ENCODE measurements around the gene AREG. TPM values are rescaled to one million over a fixed set of nuclear protein-coding genes. Genes with fewer than 3 reads are reported as not detected.

AREG gene
- total and polyA plus RNA-seq, 2 of the 13 experiments (the other 11 are each of a cell fraction or from before 2014, with no cell fraction given) = 6.2 to 7.1 TPM

GRCh38 chr4:74479009-74479408 is 34.1 kb downstream of the AREG start (continued):
- TF ChIP-seq IKZF5 (CRISPR knock-in tag; IDR thresholded peaks at IDR 0.05) (no peak), ZNF260 (CRISPR knock-in tag; IDR thresholded peaks at IDR 0.05; ENCODE audit: borderline replicate concordance, low read depth) (no peak), FOXA3 (CRISPR knock-in tag; IDR thresholded peaks at IDR 0.05) (peak; percentile 86), FOSL1 (CRISPR knock-in tag; IDR thresholded peaks at IDR 0.05; ENCODE audit: borderline replicate concordance) (no peak), ZNF782 (CRISPR knock-in tag; IDR thresholded peaks at IDR 0.05; ENCODE audit: borderline replicate concordance) (no peak), SNAPC2 (CRISPR knock-in tag; IDR thresholded peaks at IDR 0.05) (no peak), ELK4 (CRISPR knock-in tag; IDR thresholded peaks at IDR 0.05; ENCODE audit: borderline replicate concordance) (no peak), SOX6 (IDR thresholded peaks at IDR 0.05) (no peak), SOX6 (CRISPR knock-in tag; IDR thresholded peaks at IDR 0.05) (peak; percentile 60), RFX5 (IDR thresholded peaks at IDR 0.05; ENCODE audit: low read depth, low read length) (no peak)
- TF ChIP-seq, protein P1, sequence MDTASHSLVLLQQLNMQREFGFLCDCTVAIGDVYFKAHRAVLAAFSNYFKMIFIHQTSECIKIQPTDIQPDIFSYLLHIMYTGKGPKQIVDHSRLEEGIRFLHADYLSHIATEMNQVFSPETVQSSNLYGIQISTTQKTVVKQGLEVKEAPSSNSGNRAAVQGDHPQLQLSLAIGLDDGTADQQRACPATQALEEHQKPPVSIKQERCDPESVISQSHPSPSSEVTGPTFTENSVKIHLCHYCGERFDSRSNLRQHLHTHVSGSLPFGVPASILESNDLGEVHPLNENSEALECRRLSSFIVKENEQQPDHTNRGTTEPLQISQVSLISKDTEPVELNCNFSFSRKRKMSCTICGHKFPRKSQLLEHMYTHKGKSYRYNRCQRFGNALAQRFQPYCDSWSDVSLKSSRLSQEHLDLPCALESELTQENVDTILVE (CRISPR knock-in tag; IDR thresholded peaks at IDR 0.05) = no peak
- TF ChIP-seq, protein P2, sequence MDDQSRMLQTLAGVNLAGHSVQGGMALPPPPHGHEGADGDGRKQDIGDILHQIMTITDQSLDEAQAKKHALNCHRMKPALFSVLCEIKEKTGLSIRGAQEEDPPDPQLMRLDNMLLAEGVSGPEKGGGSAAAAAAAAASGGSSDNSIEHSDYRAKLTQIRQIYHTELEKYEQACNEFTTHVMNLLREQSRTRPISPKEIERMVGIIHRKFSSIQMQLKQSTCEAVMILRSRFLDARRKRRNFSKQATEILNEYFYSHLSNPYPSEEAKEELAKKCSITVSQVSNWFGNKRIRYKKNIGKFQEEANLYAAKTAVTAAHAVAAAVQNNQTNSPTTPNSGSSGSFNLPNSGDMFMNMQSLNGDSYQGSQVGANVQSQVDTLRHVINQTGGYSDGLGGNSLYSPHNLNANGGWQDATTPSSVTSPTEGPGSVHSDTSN (CRISPR knock-in tag; IDR thresholded peaks at IDR 0.05; ENCODE audit: borderline replicate concordance) = no peak
- TF ChIP-seq, protein P3, sequence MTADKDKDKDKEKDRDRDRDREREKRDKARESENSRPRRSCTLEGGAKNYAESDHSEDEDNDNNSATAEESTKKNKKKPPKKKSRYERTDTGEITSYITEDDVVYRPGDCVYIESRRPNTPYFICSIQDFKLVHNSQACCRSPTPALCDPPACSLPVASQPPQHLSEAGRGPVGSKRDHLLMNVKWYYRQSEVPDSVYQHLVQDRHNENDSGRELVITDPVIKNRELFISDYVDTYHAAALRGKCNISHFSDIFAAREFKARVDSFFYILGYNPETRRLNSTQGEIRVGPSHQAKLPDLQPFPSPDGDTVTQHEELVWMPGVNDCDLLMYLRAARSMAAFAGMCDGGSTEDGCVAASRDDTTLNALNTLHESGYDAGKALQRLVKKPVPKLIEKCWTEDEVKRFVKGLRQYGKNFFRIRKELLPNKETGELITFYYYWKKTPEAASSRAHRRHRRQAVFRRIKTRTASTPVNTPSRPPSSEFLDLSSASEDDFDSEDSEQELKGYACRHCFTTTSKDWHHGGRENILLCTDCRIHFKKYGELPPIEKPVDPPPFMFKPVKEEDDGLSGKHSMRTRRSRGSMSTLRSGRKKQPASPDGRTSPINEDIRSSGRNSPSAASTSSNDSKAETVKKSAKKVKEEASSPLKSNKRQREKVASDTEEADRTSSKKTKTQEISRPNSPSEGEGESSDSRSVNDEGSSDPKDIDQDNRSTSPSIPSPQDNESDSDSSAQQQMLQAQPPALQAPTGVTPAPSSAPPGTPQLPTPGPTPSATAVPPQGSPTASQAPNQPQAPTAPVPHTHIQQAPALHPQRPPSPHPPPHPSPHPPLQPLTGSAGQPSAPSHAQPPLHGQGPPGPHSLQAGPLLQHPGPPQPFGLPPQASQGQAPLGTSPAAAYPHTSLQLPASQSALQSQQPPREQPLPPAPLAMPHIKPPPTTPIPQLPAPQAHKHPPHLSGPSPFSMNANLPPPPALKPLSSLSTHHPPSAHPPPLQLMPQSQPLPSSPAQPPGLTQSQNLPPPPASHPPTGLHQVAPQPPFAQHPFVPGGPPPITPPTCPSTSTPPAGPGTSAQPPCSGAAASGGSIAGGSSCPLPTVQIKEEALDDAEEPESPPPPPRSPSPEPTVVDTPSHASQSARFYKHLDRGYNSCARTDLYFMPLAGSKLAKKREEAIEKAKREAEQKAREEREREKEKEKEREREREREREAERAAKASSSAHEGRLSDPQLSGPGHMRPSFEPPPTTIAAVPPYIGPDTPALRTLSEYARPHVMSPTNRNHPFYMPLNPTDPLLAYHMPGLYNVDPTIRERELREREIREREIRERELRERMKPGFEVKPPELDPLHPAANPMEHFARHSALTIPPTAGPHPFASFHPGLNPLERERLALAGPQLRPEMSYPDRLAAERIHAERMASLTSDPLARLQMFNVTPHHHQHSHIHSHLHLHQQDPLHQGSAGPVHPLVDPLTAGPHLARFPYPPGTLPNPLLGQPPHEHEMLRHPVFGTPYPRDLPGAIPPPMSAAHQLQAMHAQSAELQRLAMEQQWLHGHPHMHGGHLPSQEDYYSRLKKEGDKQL (CRISPR knock-in tag; IDR thresholded peaks at IDR 0.05; ENCODE audit: low read depth) = peak; percentile 80; the same call in 1 of the 2 replicates
- TF ChIP-seq, protein P4, sequence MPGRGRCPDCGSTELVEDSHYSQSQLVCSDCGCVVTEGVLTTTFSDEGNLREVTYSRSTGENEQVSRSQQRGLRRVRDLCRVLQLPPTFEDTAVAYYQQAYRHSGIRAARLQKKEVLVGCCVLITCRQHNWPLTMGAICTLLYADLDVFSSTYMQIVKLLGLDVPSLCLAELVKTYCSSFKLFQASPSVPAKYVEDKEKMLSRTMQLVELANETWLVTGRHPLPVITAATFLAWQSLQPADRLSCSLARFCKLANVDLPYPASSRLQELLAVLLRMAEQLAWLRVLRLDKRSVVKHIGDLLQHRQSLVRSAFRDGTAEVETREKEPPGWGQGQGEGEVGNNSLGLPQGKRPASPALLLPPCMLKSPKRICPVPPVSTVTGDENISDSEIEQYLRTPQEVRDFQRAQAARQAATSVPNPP (CRISPR knock-in tag; IDR thresholded peaks at IDR 0.05) = no peak
- TF ChIP-seq, protein P5, sequence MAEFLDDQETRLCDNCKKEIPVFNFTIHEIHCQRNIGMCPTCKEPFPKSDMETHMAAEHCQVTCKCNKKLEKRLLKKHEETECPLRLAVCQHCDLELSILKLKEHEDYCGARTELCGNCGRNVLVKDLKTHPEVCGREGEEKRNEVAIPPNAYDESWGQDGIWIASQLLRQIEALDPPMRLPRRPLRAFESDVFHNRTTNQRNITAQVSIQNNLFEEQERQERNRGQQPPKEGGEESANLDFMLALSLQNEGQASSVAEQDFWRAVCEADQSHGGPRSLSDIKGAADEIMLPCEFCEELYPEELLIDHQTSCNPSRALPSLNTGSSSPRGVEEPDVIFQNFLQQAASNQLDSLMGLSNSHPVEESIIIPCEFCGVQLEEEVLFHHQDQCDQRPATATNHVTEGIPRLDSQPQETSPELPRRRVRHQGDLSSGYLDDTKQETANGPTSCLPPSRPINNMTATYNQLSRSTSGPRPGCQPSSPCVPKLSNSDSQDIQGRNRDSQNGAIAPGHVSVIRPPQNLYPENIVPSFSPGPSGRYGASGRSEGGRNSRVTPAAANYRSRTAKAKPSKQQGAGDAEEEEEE (CRISPR knock-in tag; IDR thresholded peaks at IDR 0.05; ENCODE audit: borderline replicate concordance) = no peak
- TF ChIP-seq, protein P6, sequence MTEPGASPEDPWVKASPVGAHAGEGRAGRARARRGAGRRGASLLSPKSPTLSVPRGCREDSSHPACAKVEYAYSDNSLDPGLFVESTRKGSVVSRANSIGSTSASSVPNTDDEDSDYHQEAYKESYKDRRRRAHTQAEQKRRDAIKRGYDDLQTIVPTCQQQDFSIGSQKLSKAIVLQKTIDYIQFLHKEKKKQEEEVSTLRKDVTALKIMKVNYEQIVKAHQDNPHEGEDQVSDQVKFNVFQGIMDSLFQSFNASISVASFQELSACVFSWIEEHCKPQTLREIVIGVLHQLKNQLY (CRISPR knock-in tag; IDR thresholded peaks at IDR 0.05) = no peak

All from HepG2 (cell line).